ENCODE results near the gene ASIC4.

ASIC4 gene, protein sequence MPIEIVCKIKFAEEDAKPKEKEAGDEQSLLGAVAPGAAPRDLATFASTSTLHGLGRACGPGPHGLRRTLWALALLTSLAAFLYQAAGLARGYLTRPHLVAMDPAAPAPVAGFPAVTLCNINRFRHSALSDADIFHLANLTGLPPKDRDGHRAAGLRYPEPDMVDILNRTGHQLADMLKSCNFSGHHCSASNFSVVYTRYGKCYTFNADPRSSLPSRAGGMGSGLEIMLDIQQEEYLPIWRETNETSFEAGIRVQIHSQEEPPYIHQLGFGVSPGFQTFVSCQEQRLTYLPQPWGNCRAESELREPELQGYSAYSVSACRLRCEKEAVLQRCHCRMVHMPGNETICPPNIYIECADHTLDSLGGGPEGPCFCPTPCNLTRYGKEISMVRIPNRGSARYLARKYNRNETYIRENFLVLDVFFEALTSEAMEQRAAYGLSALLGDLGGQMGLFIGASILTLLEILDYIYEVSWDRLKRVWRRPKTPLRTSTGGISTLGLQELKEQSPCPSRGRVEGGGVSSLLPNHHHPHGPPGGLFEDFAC

DNA sequence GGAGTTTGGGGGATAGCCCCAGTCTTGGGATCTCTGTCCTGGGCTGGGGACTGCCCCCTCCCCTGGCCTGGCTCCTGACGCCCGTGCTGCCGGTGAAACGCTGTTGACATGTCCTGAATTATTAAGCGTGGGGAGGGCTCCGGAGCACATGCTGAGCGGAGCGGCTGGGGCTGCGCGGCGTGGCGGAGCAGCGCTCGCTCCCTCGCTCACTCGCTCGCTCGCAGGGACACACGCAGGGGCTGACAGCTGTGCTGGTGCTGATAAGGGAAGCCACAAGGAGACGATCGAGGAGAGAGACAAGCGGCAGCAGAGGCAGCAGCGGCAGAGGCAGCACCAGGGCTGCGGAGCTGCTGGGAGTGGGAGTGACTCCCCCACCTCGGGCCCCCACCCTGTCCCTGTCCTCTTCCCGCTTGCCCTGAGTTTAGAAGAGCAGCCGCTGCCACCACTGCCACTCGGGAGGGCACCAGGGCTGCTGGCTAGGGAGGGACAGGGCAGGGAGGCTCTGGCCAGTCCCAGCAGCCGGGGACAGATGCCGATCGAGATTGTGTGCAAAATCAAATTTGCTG is at the start of gene ASIC4:
Gene ASIC4 (plus strand): TSS at position 287 of the 566 bp plus-strand sequence. CDS start 243 bp downstream, at position 530.
- no peak within 1 kb of the TSS for H3K4me3 ChIP-seq (ENCODE audit: control insufficient read depth, low read depth, low read length)
- TF ChIP-seq, protein P1, sequence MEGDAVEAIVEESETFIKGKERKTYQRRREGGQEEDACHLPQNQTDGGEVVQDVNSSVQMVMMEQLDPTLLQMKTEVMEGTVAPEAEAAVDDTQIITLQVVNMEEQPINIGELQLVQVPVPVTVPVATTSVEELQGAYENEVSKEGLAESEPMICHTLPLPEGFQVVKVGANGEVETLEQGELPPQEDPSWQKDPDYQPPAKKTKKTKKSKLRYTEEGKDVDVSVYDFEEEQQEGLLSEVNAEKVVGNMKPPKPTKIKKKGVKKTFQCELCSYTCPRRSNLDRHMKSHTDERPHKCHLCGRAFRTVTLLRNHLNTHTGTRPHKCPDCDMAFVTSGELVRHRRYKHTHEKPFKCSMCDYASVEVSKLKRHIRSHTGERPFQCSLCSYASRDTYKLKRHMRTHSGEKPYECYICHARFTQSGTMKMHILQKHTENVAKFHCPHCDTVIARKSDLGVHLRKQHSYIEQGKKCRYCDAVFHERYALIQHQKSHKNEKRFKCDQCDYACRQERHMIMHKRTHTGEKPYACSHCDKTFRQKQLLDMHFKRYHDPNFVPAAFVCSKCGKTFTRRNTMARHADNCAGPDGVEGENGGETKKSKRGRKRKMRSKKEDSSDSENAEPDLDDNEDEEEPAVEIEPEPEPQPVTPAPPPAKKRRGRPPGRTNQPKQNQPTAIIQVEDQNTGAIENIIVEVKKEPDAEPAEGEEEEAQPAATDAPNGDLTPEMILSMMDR (IDR thresholded peaks at IDR 0.05; ENCODE audit: control insufficient read depth, insufficient read depth, low read depth, low read length, missing control alignments) = no peak

DNA sequence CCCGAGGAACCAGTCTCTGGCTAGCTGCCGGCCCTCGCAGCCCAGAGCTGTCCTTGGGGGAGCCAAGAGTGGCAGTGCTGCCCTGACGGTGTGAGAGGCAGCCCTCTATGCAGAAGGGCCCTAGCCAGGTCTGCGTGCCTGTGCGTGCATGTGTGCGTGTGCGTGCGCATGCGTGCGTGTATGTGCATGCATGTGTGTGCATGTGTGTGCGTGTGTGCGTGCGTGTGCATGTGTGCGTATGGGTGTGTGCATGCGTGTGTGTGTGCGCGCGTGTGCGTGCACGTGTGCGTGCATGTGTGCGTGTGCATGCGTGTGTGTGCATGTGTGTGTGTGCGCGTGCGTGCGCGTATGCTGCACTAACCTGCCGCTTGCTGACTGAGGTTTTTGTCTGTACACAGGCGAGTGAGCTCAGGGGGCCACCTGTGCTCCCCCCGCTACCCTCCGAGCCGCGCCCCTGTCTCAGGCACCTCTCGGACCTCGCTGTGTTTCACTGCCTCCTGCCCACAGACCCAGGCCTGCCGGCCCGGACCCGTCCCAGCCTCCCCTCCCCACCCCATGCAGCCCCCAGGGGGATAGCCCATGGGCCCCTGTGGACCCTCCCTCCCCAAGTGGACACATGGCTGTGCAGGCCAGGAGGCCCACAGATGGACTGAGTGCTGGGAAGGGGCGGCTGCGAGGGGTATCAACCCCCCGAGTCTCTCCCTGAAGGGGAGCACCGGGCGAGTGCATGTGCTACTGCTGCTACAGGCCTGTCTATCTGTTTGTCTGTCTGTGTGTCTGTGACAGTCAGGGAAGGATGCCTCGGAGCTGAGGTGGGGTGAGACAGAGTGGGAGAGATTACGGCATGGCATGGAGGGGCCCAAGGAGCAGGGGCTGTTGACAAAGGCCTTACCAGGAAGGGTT is 48.4 kb upstream of the ASIC4 start:
- DNase-seq (ENCODE audit: low read depth) = no peak
- TF ChIP-seq, protein P1 (IDR thresholded peaks at IDR 0.05; ENCODE audit: control insufficient read depth, insufficient read depth, low read depth, low read length, missing control alignments) = no peak
- H3K4me3 ChIP-seq (ENCODE audit: control insufficient read depth, low read depth, low read length) = no peak overlapping the region

More for the DNA sequence above, at the start of gene ASIC4:
- DNase-seq (ENCODE audit: low read depth) = no peak

DNA sequence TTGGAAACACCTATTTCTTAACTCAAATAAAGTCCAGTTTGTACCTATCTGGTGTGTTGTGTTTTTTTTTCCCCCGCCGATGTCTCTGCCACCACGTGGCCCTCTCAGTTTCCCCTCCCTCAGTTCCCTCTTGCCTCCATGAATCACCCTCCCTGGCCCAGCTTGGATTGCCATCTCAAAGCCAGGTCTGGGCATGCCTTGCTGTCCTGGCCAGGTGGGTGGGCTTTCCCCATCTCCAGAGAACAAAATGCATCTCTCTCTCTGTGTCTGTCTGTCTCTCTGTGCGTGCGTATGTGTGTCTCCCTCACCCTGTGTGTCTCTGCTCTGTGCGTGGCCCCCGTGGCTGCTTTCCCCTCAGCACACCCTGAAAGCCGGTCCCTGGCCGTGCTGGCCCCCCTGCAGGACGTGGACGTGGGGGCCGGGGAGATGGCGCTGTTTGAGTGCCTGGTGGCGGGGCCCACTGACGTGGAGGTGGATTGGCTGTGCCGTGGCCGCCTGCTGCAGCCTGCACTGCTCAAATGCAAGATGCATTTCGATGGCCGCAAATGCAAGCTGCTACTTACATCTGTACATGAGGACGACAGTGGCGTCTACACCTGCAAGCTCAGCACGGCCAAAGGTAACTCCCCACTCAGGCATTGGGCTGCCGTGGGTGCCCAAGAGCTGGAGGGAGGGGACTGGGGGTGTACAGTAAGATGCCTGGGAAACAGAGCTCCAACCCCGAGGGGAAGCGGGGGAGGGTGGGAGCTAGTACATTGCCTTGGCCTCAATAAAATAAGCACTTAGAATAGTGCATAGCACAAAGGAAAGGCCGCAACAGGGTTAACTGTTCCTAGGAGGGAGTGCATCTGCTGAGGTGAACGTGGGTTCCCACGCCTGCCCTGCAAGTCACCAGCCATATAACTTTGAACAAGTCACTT is 47.2 kb upstream of the ASIC4 start:
- H3K4me3 ChIP-seq (ENCODE audit: control insufficient read depth, low read depth, low read length) = no peak overlapping the region
- TF ChIP-seq, protein P1 (IDR thresholded peaks at IDR 0.05; ENCODE audit: control insufficient read depth, insufficient read depth, low read depth, low read length, missing control alignments) = no peak
- no peak for DNase-seq (ENCODE audit: low read depth)

DNA sequence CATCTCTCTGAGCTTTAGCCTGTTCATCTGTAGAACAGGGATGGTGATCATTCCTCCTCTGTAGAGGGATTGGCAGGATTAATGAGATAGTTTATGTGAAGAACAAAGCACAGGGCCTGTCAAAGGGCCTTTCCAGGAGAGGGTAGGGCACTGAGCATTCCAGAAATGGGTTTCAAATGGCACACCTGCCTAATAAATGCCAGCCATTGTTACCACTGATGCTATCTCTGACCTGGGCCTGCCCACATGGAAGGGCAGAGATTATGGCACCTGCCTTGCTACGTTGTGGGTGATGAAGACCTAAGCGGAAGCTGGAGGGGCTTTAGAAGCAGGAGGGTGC is 46.6 kb upstream of the ASIC4 start:
- TF ChIP-seq, protein P1 (IDR thresholded peaks at IDR 0.05; ENCODE audit: control insufficient read depth, insufficient read depth, low read depth, low read length, missing control alignments) = no peak

DNA sequence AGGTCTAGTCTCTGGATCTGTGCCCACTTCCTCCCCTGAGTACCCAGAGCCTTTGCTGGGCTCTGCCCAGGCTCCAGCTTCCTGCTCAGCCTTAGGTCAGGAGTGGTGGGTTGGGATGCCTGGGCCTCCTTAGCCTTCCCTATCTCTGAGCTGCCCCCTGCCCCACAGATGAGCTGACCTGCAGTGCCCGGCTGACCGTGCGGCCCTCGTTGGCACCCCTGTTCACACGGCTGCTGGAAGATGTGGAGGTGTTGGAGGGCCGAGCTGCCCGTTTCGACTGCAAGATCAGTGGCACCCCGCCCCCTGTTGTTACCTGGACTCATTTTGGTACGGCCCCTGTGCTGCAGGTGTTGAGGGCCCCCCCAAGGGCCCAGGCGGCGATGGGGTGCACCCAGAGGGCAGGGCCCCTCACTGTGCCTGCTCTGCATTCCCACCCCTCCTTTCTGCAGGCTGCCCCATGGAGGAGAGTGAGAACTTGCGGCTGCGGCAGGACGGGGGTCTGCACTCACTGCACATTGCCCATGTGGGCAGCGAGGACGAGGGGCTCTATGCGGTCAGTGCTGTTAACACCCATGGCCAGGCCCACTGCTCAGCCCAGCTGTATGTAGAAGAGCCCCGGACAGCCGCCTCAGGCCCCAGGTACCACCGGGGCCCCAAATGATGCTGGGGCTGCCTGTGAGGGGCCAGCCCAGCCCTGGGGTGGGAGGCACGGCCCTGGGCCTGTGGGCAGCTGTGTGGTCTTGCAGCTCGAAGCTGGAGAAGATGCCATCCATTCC is 45.7 kb upstream of the ASIC4 start:
- DNase-seq (ENCODE audit: low read depth) = no peak
- TF ChIP-seq, protein P1 (IDR thresholded peaks at IDR 0.05; ENCODE audit: control insufficient read depth, insufficient read depth, low read depth, low read length, missing control alignments) = no peak
- no peak overlapping the region for H3K4me3 ChIP-seq (ENCODE audit: control insufficient read depth, low read depth, low read length)

More for the DNA sequence above, 46.6 kb upstream of the ASIC4 start:
- no peak for DNase-seq (ENCODE audit: low read depth)
- no peak overlapping the region for H3K4me3 ChIP-seq (ENCODE audit: control insufficient read depth, low read depth, low read length)

Data from AG09309 (cell line).